HepG2 (cell line): ENCODE measurements around the gene SMIM1. TPM values are rescaled to one million over a fixed set of nuclear protein-coding genes. Genes with fewer than 3 reads are reported as not detected.

Source experiments
- HOXA5 ChIP-seq: sonication (generic); formaldehyde crosslinking; IDR thresholded peaks from 2 replicates; pipeline ENCODE4 v1.4.0; 2020; ENCODE audit warnings: missing genetic modification reagents
- MYNN ChIP-seq: sonication (generic); formaldehyde crosslinking; IDR thresholded peaks from 2 replicates; pipeline ENCODE4 v1.4.0; 2020; ENCODE audit warnings: mild to moderate bottlenecking, low read depth, missing genetic modification reagents
- POGZ ChIP-seq: sonication (generic); formaldehyde crosslinking; IDR thresholded peaks from 2 replicates; pipeline ENCODE4 v1.4.0; 2020; ENCODE audit warnings: mild to moderate bottlenecking, missing genetic modification reagents
- PPARG ChIP-seq: conservative IDR thresholded peaks from 2 replicates; pipeline ENCODE4 v1.6.1; 2016; ENCODE audit warnings: missing biosample characterization, missing genetic modification reagents
- ZFP37 ChIP-seq: sonication (generic); formaldehyde crosslinking; IDR thresholded peaks from 2 replicates; pipeline ENCODE4 v1.4.0; 2020; ENCODE audit warnings: missing genetic modification reagents, borderline replicate concordance
- ZNF263 ChIP-seq: sonication (generic); formaldehyde crosslinking; IDR thresholded peaks from 2 replicates; pipeline ENCODE4 v1.4.0; 2020; ENCODE audit warnings: missing genetic modification reagents
- ZNF34 ChIP-seq: sonication (generic); formaldehyde crosslinking; IDR thresholded peaks from 2 replicates; pipeline ENCODE4 v1.4.0; 2020; ENCODE audit warnings: mild to moderate bottlenecking, missing genetic modification reagents, borderline replicate concordance
- polyA plus RNA-seq, 8 experiments: library from polyadenylated mRNA; depleted of rRNA in 3 of 8; stranded (reverse) in 7 of 8; unstranded in 1 of 8; fragments of >200 nt; fragmentation: Illumina TruSeq in 4 of 8; extraction: Trizol in 4 of 8; gene quantifications; 2 replicates each; pipeline versions ENCODE4 v1.2.1 to v1.2.3, GENCODE V29; 2011 to 2016; ENCODE audit warnings: low read depth in 4 of 8, missing spikeins in 1 of 8, mixed read lengths in 1 of 8; ENCODE audit not compliant: insufficient read depth in 1 of 8
- total RNA-seq, 5 experiments: library from RNA; depleted of rRNA; stranded (reverse); fragments of >200 nt; fragmentation: Illumina TruSeq; extraction: Trizol; gene quantifications; 2 replicates each; pipeline ENCODE4 v1.2.3, GENCODE V29; 2016; ENCODE audit warnings: low read depth in 1 of 5
- TF ChIP-seq, protein P1 (sequence below): sonication (generic); formaldehyde crosslinking; conservative IDR thresholded peaks from 2 replicates; pipeline ENCODE4 v1.8.0; 2022; ENCODE audit warnings: low read depth, missing genetic modification reagents
- TF ChIP-seq, protein P2 (sequence below): sonication (generic); formaldehyde crosslinking; IDR thresholded peaks from 2 replicates; pipeline ENCODE4 v1.4.0; 2020; ENCODE audit warnings: mild to moderate bottlenecking, missing genetic modification reagents
- TF ChIP-seq, protein P3 (sequence below): sonication (generic); formaldehyde crosslinking; IDR thresholded peaks from 2 replicates; pipeline ENCODE4 v1.5.1; 2020; ENCODE audit warnings: mild to moderate bottlenecking, moderate library complexity, missing genetic modification reagents
- TF ChIP-seq, protein P4 (sequence below): sonication (generic); formaldehyde crosslinking; IDR thresholded peaks from 2 replicates; pipeline ENCODE4 v1.4.0; 2020; ENCODE audit warnings: missing genetic modification reagents, mild to moderate bottlenecking, borderline replicate concordance
- TF ChIP-seq, protein P5 (sequence below): sonication (generic); formaldehyde crosslinking; IDR thresholded peaks from 2 replicates; pipeline ENCODE4 v1.4.0; 2020; ENCODE audit warnings: missing genetic modification reagents
- TF ChIP-seq, protein P6 (sequence below): sonication (generic); formaldehyde crosslinking; IDR thresholded peaks from 2 replicates; pipeline ENCODE4 v1.5.1; 2020; ENCODE audit warnings: mild to moderate bottlenecking, missing genetic modification reagents
- TF ChIP-seq, protein P7 (sequence below): sonication (generic); formaldehyde crosslinking; IDR thresholded peaks from 2 replicates; pipeline ENCODE4 v1.8.0; 2022; ENCODE audit warnings: missing genetic modification reagents, mild to moderate bottlenecking, moderate library complexity, borderline replicate concordance

Gene SMIM1
- total and polyA plus RNA-seq, 2 of the 13 experiments (the other 11 are each of a cell fraction or from before 2014, with no cell fraction given), result 12.4 to 56.3 TPM

DNA sequence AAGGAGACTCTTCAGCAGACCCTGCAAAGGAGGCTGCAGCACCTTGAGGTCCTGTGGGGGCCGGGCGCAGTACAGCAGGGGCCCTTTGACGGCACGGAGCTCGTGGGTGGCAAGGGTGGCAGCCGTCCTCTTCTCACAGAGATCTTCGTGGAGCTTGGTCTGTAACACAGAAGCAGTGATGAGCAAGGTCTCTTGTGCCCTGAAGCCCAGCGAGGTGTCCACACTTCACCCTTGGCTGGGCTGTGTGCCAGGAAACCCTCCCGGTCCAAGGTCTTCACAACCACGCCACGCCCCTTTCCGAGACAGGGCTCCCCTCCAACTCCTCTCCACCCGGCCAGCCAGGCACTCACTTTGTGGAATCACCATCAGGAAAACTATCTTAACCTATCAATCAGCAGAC, 12.5 kb downstream of the SMIM1 start (continued):
- no peak for TF ChIP-seq PPARG (CRISPR knock-in tag)
- TF ChIP-seq, protein P1, sequence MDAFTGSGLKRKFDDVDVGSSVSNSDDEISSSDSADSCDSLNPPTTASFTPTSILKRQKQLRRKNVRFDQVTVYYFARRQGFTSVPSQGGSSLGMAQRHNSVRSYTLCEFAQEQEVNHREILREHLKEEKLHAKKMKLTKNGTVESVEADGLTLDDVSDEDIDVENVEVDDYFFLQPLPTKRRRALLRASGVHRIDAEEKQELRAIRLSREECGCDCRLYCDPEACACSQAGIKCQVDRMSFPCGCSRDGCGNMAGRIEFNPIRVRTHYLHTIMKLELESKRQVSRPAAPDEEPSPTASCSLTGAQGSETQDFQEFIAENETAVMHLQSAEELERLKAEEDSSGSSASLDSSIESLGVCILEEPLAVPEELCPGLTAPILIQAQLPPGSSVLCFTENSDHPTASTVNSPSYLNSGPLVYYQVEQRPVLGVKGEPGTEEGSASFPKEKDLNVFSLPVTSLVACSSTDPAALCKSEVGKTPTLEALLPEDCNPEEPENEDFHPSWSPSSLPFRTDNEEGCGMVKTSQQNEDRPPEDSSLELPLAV (CRISPR knock-in tag), result no peak
- TF ChIP-seq, protein P2, sequence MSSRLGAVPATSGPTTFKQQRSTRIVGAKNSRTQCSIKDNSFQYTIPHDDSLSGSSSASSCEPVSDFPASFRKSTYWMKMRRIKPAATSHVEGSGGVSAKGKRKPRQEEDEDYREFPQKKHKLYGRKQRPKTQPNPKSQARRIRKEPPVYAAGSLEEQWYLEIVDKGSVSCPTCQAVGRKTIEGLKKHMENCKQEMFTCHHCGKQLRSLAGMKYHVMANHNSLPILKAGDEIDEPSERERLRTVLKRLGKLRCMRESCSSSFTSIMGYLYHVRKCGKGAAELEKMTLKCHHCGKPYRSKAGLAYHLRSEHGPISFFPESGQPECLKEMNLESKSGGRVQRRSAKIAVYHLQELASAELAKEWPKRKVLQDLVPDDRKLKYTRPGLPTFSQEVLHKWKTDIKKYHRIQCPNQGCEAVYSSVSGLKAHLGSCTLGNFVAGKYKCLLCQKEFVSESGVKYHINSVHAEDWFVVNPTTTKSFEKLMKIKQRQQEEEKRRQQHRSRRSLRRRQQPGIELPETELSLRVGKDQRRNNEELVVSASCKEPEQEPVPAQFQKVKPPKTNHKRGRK (CRISPR knock-in tag), result no peak
- no peak for TF ChIP-seq ZNF263 (CRISPR knock-in tag)
- TF ChIP-seq ZNF34 (CRISPR knock-in tag), result no peak
- TF ChIP-seq, protein P3, sequence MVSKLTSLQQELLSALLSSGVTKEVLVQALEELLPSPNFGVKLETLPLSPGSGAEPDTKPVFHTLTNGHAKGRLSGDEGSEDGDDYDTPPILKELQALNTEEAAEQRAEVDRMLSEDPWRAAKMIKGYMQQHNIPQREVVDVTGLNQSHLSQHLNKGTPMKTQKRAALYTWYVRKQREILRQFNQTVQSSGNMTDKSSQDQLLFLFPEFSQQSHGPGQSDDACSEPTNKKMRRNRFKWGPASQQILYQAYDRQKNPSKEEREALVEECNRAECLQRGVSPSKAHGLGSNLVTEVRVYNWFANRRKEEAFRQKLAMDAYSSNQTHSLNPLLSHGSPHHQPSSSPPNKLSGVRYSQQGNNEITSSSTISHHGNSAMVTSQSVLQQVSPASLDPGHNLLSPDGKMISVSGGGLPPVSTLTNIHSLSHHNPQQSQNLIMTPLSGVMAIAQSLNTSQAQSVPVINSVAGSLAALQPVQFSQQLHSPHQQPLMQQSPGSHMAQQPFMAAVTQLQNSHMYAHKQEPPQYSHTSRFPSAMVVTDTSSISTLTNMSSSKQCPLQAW (CRISPR knock-in tag), result no peak
- TF ChIP-seq, protein P4, sequence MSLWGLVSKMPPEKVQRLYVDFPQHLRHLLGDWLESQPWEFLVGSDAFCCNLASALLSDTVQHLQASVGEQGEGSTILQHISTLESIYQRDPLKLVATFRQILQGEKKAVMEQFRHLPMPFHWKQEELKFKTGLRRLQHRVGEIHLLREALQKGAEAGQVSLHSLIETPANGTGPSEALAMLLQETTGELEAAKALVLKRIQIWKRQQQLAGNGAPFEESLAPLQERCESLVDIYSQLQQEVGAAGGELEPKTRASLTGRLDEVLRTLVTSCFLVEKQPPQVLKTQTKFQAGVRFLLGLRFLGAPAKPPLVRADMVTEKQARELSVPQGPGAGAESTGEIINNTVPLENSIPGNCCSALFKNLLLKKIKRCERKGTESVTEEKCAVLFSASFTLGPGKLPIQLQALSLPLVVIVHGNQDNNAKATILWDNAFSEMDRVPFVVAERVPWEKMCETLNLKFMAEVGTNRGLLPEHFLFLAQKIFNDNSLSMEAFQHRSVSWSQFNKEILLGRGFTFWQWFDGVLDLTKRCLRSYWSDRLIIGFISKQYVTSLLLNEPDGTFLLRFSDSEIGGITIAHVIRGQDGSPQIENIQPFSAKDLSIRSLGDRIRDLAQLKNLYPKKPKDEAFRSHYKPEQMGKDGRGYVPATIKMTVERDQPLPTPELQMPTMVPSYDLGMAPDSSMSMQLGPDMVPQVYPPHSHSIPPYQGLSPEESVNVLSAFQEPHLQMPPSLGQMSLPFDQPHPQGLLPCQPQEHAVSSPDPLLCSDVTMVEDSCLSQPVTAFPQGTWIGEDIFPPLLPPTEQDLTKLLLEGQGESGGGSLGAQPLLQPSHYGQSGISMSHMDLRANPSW (CRISPR knock-in tag), result no peak
- TF ChIP-seq, protein P5, sequence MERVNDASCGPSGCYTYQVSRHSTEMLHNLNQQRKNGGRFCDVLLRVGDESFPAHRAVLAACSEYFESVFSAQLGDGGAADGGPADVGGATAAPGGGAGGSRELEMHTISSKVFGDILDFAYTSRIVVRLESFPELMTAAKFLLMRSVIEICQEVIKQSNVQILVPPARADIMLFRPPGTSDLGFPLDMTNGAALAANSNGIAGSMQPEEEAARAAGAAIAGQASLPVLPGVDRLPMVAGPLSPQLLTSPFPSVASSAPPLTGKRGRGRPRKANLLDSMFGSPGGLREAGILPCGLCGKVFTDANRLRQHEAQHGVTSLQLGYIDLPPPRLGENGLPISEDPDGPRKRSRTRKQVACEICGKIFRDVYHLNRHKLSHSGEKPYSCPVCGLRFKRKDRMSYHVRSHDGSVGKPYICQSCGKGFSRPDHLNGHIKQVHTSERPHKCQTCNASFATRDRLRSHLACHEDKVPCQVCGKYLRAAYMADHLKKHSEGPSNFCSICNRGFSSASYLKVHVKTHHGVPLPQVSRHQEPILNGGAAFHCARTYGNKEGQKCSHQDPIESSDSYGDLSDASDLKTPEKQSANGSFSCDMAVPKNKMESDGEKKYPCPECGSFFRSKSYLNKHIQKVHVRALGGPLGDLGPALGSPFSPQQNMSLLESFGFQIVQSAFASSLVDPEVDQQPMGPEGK, result peak; percentile 33
- TF ChIP-seq POGZ (CRISPR knock-in tag), result no peak
- TF ChIP-seq, protein P6, sequence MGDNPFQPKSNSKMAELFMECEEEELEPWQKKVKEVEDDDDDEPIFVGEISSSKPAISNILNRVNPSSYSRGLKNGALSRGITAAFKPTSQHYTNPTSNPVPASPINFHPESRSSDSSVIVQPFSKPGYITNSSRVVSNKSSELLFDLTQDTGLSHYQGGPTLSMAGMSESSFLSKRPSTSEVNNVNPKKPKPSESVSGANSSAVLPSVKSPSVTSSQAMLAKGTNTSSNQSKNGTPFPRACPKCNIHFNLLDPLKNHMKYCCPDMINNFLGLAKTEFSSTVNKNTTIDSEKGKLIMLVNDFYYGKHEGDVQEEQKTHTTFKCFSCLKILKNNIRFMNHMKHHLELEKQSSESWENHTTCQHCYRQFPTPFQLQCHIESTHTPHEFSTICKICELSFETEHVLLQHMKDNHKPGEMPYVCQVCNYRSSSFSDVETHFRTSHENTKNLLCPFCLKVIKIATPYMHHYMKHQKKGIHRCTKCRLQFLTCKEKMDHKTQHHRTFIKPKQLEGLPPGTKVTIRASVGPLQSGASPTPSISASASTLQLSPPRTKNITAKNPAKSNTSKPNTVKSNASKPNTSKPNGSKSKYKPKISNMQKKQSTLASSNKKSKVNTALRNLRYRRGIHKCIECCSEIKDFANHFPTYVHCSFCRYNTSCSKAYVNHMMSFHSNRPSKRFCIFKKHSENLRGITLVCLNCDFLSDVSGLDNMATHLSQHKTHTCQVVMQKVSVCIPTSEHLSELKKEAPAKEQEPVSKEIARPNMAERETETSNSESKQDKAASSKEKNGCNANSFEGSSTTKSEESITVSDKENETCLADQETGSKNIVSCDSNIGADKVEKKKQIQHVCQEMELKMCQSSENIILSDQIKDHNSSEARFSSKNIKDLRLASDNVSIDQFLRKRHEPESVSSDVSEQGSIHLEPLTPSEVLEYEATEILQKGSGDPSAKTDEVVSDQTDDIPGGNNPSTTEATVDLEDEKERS (CRISPR knock-in tag), result no peak
- TF ChIP-seq MYNN (CRISPR knock-in tag), result no peak
- no peak for TF ChIP-seq HOXA5 (CRISPR knock-in tag)
- TF ChIP-seq, protein P7, sequence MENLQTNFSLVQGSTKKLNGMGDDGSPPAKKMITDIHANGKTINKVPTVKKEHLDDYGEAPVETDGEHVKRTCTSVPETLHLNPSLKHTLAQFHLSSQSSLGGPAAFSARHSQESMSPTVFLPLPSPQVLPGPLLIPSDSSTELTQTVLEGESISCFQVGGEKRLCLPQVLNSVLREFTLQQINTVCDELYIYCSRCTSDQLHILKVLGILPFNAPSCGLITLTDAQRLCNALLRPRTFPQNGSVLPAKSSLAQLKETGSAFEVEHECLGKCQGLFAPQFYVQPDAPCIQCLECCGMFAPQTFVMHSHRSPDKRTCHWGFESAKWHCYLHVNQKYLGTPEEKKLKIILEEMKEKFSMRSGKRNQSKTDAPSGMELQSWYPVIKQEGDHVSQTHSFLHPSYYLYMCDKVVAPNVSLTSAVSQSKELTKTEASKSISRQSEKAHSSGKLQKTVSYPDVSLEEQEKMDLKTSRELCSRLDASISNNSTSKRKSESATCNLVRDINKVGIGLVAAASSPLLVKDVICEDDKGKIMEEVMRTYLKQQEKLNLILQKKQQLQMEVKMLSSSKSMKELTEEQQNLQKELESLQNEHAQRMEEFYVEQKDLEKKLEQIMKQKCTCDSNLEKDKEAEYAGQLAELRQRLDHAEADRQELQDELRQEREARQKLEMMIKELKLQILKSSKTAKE (CRISPR knock-in tag), result no peak
- no peak for TF ChIP-seq ZFP37
